GM18868 (cell line): ENCODE measurements around the gene ATG16L2.
"Not testable (repeated sequence)": the region's sequence is repeated elsewhere in the genome, so short reads cannot be mapped to it uniquely, and the experiment has no call there.

ENCODE experiments used
- ATAC-seq: cut with Tn5 transposase; IDR thresholded peaks from one replicate; pipeline ENCODE4 v1.9.1; 2021; ENCODE audit warnings: mild to moderate bottlenecking, moderate library complexity; ENCODE audit not compliant: unreplicated experiment

The ATG16L2 gene

GRCh38 chr11:72778535-72779494 is 35.4 kb upstream of the ATG16L2 start:
- ATAC-seq, result no peak

GRCh38 chr11:72779495-72780128 is 34.6 kb upstream of the ATG16L2 start:
- no peak for ATAC-seq

GRCh38 chr11:72780296-72781062 is 33.7 kb upstream of the ATG16L2 start:
- no peak for ATAC-seq

- ATAC-seq, result no peak
Observed at GRCh38 chr11:72781063-72781312, 33.2 kb upstream of the ATG16L2 start.

- ATAC-seq, result peak; percentile 58
Observed at GRCh38 chr11:72781313-72782080, 32.7 kb upstream of the ATG16L2 start.

- peak; percentile 37 for ATAC-seq
Observed at GRCh38 chr11:72782081-72782920, 31.9 kb upstream of the ATG16L2 start.

GRCh38 chr11:72783144-72783905 is 30.9 kb upstream of the ATG16L2 start:
- ATAC-seq, result no peak

GRCh38 chr11:72784662-72785061 is 29.5 kb upstream of the ATG16L2 start:
- ATAC-seq, result no peak

GRCh38 chr11:72786305-72787215 is 27.7 kb upstream of the ATG16L2 start:
- ATAC-seq, result no peak

- peak; percentile 64 for ATAC-seq
Observed at GRCh38 chr11:72787216-72788104, 26.8 kb upstream of the ATG16L2 start.

- no peak for ATAC-seq
Observed at GRCh38 chr11:72788241-72788640, 26.0 kb upstream of the ATG16L2 start.

- no peak for ATAC-seq
Observed at GRCh38 chr11:72789493-72790131, 24.6 kb upstream of the ATG16L2 start.

- ATAC-seq, result not testable (repeated sequence)
Observed at GRCh38 chr11:72791228-72791627, 23.0 kb upstream of the ATG16L2 start.

GRCh38 chr11:72792437-72793021 is 21.7 kb upstream of the ATG16L2 start:
- no peak for ATAC-seq

GRCh38 chr11:72793076-72793424 is 21.2 kb upstream of the ATG16L2 start:
- no peak for ATAC-seq
